ENCODE data around the gene MCCD1.

MCCD1 gene

GRCh38 chr6:31573239-31574105, 44.7 kb downstream of the MCCD1 start:
- Histone ChIP-seq H3K4me3 (ENCODE audit: extremely low read depth, insufficient read depth, low read length, poor library complexity, severe bottlenecking) (no peak overlapping the region), H3K9me3 (ENCODE audit: control insufficient read depth, low read length) (no peaks in the 10 kb centered on the region), H3K27ac (ENCODE audit: low read depth, low read length, severe bottlenecking) (no peak overlapping the region), H3K4me1 (ENCODE audit: control insufficient read depth, insufficient read depth, low read length, poor library complexity, severe bottlenecking) (peaks cover 10% of the 10 kb centered on the region), H3K36me3 (ENCODE audit: control insufficient read depth, insufficient read depth, low read length) (no peaks in the 10 kb centered on the region)
- WGBS, 2 experiments (ENCODE audit: insufficient coverage in 2 of 2), result 86 to 88% methylated on average over 9 of the region's 9 CpGs

DNA sequence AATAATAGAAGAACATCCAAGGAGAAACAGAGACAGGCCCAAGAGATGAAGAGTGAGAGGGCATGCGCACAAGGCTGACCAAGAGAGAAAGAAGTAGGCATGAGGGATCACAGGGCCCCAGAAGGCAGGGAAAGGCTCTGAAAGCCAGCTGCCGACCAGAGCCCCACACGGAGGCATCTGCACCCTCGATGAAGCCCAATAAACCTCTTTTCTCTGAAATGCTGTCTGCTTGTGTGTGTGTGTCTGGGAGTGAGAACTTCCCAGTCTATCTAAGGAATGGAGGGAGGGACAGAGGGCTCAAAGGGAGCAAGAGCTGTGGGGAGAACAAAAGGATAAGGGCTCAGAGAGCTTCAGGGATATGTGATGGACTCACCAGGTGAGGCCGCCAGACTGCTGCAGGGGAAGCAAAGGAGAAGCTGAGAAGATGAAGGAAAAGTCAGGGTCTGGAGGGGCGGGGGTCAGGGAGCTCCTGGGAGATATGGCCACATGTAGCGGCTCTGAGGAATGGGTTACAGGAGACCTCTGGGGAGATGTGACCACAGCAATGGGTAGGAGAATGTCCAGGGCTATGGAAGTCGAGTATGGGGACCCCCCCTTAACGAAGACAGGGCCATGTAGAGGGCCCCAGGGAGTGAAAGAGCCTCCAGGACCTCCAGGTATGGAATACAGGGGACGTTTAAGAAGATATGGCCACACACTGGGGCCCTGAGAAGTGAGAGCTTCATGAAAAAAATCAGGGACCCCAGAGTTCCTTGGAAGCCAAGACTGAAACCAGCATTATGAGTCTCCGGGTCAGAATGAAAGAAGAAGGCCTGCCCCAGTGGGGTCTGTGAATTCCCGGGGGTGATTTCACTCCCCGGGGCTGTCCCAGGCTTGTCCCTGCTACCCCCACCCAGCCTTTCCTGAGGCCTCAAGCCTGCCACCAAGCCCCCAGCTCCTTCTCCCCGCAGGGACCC, 45.6 kb downstream of the MCCD1 start:
- Histone ChIP-seq H3K4me3 (ENCODE audit: extremely low read depth, insufficient read depth, low read length, poor library complexity, severe bottlenecking) (no peak overlapping the region), H3K36me3 (ENCODE audit: control insufficient read depth, insufficient read depth, low read length) (no peaks in the 10 kb centered on the region), H3K27ac (ENCODE audit: low read depth, low read length, severe bottlenecking) (no peak overlapping the region), H3K4me1 (ENCODE audit: control insufficient read depth, insufficient read depth, low read length, poor library complexity, severe bottlenecking) (peaks cover 11% of the 10 kb centered on the region), H3K9me3 (ENCODE audit: control insufficient read depth, low read length) (no peaks in the 10 kb centered on the region)
- 91 to 92% methylated on average over 11 to 12 of the region's 14 CpGs for WGBS, 2 experiments (ENCODE audit: insufficient coverage in 2 of 2)

GRCh38 chr6:31575335-31575901, 46.7 kb downstream of the MCCD1 start, which contains the start of gene TNF:
TNF (plus strand) TSS chr6:31575565; CDS start chr6:31575742, 177 bp downstream.
- Histone ChIP-seq H3K9me3 (ENCODE audit: control insufficient read depth, low read length) (no peaks in the 10 kb centered on the region), H3K36me3 (ENCODE audit: control insufficient read depth, insufficient read depth, low read length) (no peaks in the 10 kb centered on the region), H3K4me1 (ENCODE audit: control insufficient read depth, insufficient read depth, low read length, poor library complexity, severe bottlenecking) (peaks cover 11% of the 10 kb centered on the region), H3K4me3 (ENCODE audit: extremely low read depth, insufficient read depth, low read length, poor library complexity, severe bottlenecking) (no peak within 1 kb of the TSS), H3K27ac (ENCODE audit: low read depth, low read length, severe bottlenecking) (no peak within 1 kb of the TSS)
- WGBS, 2 experiments (ENCODE audit: insufficient coverage in 2 of 2), result 95 to 96% methylated on average over 14 to 18 of the region's 19 CpGs

DNA sequence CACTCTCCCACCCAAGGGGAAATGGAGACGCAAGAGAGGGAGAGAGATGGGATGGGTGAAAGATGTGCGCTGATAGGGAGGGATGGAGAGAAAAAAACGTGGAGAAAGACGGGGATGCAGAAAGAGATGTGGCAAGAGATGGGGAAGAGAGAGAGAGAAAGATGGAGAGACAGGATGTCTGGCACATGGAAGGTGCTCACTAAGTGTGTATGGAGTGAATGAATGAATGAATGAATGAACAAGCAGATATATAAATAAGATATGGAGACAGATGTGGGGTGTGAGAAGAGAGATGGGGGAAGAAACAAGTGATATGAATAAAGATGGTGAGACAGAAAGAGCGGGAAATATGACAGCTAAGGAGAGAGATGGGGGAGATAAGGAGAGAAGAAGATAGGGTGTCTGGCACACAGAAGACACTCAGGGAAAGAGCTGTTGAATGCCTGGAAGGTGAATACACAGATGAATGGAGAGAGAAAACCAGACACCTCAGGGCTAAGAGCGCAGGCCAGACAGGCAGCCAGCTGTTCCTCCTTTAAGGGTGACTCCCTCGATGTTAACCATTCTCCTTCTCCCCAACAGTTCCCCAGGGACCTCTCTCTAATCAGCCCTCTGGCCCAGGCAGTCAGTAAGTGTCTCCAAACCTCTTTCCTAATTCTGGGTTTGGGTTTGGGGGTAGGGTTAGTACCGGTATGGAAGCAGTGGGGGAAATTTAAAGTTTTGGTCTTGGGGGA, 47.4 kb downstream of the MCCD1 start:
- WGBS, 2 experiments (ENCODE audit: insufficient coverage in 2 of 2), result 84 to 90% methylated on average over 4 to 6 of the region's 8 CpGs
- Histone ChIP-seq H3K4me3 (ENCODE audit: extremely low read depth, insufficient read depth, low read length, poor library complexity, severe bottlenecking) (no peak overlapping the region), H3K4me1 (ENCODE audit: control insufficient read depth, insufficient read depth, low read length, poor library complexity, severe bottlenecking) (peaks cover 11% of the 10 kb centered on the region), H3K36me3 (ENCODE audit: control insufficient read depth, insufficient read depth, low read length) (no peaks in the 10 kb centered on the region), H3K27ac (ENCODE audit: low read depth, low read length, severe bottlenecking) (no peak overlapping the region), H3K9me3 (ENCODE audit: control insufficient read depth, low read length) (no peaks in the 10 kb centered on the region)

DNA sequence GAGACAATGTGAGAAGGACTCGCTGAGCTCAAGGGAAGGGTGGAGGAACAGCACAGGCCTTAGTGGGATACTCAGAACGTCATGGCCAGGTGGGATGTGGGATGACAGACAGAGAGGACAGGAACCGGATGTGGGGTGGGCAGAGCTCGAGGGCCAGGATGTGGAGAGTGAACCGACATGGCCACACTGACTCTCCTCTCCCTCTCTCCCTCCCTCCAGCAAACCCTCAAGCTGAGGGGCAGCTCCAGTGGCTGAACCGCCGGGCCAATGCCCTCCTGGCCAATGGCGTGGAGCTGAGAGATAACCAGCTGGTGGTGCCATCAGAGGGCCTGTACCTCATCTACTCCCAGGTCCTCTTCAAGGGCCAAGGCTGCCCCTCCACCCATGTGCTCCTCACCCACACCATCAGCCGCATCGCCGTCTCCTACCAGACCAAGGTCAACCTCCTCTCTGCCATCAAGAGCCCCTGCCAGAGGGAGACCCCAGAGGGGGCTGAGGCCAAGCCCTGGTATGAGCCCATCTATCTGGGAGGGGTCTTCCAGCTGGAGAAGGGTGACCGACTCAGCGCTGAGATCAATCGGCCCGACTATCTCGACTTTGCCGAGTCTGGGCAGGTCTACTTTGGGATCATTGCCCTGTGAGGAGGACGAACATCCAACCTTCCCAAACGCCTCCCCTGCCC, 48.3 kb downstream of the MCCD1 start:
- Histone ChIP-seq H3K9me3 (ENCODE audit: control insufficient read depth, low read length) (no peaks in the 10 kb centered on the region), H3K4me3 (ENCODE audit: extremely low read depth, insufficient read depth, low read length, poor library complexity, severe bottlenecking) (no peak overlapping the region), H3K27ac (ENCODE audit: low read depth, low read length, severe bottlenecking) (no peak overlapping the region), H3K4me1 (ENCODE audit: control insufficient read depth, insufficient read depth, low read length, poor library complexity, severe bottlenecking) (peaks cover 15% of the 10 kb centered on the region), H3K36me3 (ENCODE audit: control insufficient read depth, insufficient read depth, low read length) (no peaks in the 10 kb centered on the region)
- WGBS, 2 experiments (ENCODE audit: insufficient coverage in 2 of 2), result 95 to 98% methylated on average over 8 to 18 of the region's 19 CpGs

DNA sequence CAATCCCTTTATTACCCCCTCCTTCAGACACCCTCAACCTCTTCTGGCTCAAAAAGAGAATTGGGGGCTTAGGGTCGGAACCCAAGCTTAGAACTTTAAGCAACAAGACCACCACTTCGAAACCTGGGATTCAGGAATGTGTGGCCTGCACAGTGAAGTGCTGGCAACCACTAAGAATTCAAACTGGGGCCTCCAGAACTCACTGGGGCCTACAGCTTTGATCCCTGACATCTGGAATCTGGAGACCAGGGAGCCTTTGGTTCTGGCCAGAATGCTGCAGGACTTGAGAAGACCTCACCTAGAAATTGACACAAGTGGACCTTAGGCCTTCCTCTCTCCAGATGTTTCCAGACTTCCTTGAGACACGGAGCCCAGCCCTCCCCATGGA, 48.8 kb downstream of the MCCD1 start:
- Histone ChIP-seq H3K27ac (ENCODE audit: low read depth, low read length, severe bottlenecking) (no peak overlapping the region), H3K4me1 (ENCODE audit: control insufficient read depth, insufficient read depth, low read length, poor library complexity, severe bottlenecking) (peaks cover 16% of the 10 kb centered on the region), H3K4me3 (ENCODE audit: extremely low read depth, insufficient read depth, low read length, poor library complexity, severe bottlenecking) (no peak overlapping the region), H3K36me3 (ENCODE audit: control insufficient read depth, insufficient read depth, low read length) (no peaks in the 10 kb centered on the region), H3K9me3 (ENCODE audit: control insufficient read depth, low read length) (no peaks in the 10 kb centered on the region)
- WGBS, 2 experiments (ENCODE audit: insufficient coverage in 2 of 2), result 96 to 100% methylated on average over 2 of the region's 3 CpGs

- 88 to 91% methylated on average over 9 to 11 of the region's 12 CpGs for WGBS, 2 experiments (ENCODE audit: insufficient coverage in 2 of 2)
- Histone ChIP-seq H3K4me1 (ENCODE audit: control insufficient read depth, insufficient read depth, low read length, poor library complexity, severe bottlenecking) (peaks cover 15% of the 10 kb centered on the region), H3K36me3 (ENCODE audit: control insufficient read depth, insufficient read depth, low read length) (no peaks in the 10 kb centered on the region), H3K27ac (ENCODE audit: low read depth, low read length, severe bottlenecking) (no peak overlapping the region), H3K9me3 (ENCODE audit: control insufficient read depth, low read length) (no peaks in the 10 kb centered on the region), H3K4me3 (ENCODE audit: extremely low read depth, insufficient read depth, low read length, poor library complexity, severe bottlenecking) (no peak overlapping the region)
Observed at GRCh38 chr6:31578184-31579118, 49.7 kb downstream of the MCCD1 start.

DNA sequence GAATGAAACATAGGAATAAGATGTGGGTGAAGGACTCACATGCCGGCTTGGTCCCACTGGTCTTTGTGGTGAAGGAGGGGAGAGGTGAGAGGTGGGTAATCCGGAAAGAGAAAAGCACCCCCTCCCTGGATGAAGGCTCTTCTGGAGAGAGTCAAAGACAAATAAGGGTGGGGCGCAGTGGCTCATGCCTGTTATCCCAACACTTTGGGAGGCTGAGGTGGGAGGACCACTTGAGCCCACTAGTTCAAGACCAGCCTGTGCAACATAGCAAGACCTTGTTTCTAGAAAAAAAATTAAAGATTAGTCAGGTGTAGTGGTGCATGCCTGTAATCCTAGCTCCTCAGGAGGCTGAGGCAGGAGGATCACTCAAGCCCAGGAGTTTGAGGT, 50.4 kb downstream of the MCCD1 start:
- WGBS, 2 experiments (ENCODE audit: insufficient coverage in 2 of 2), result 95 to 96% methylated on average over 3 of the region's 3 CpGs
- no peak overlapping the region for H3K4me3 ChIP-seq (ENCODE audit: extremely low read depth, insufficient read depth, low read length, poor library complexity, severe bottlenecking)
- H3K4me1 ChIP-seq (ENCODE audit: control insufficient read depth, insufficient read depth, low read length, poor library complexity, severe bottlenecking), result peaks cover 14% of the 10 kb centered on the region
- no peaks in the 10 kb centered on the region for H3K9me3 ChIP-seq (ENCODE audit: control insufficient read depth, low read length)
- no peak overlapping the region for H3K27ac ChIP-seq (ENCODE audit: low read depth, low read length, severe bottlenecking)
- H3K36me3 ChIP-seq (ENCODE audit: control insufficient read depth, insufficient read depth, low read length), result no peaks in the 10 kb centered on the region
